ENCODE measurements around the gene CLCN1.

CLCN1 gene

GRCh38 chr7:143341842-143342241 is 25.9 kb downstream of the CLCN1 start:
- DNase-seq, result no peak

GRCh38 chr7:143343596-143343995 is 27.7 kb downstream of the CLCN1 start:
- DNase-seq, result no peak

DNA sequence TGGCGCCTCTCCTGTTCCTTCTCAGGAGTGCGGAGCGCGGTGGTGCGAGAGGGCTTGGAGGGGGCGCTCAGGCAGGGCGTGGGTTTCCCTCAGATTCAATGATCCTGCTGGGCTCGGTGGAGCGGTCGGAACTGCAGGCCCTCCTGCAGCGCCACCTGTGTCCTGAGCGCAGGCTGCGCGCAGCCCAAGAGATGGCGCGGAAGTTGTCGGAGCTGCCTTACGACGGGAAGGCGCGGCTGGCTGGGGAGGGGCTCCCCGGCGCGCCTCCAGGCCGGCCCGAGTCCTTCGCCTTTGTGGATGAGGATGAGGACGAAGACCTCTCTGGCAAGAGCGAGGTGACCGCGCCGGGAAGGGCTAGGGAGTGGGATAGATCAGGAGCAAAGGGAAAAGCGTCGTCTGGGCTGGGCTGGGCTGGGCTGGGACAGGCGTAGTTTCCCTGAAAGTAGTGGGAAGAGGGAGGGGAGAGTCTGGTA is 29.6 kb downstream of the CLCN1 start:
- DNase-seq, result peak; percentile 71

- no peak for DNase-seq
These were observed 30.1 kb downstream of the CLCN1 start for GRCh38 chr7:143346018-143346417.

- DNase-seq, result no peak
These were observed 32.0 kb downstream of the CLCN1 start for GRCh38 chr7:143347950-143348349.

GRCh38 chr7:143351060-143351459 is 35.1 kb downstream of the CLCN1 start:
- no peak for DNase-seq

GRCh38 chr7:143351574-143351973 is 35.7 kb downstream of the CLCN1 start:
- no peak for DNase-seq

DNA sequence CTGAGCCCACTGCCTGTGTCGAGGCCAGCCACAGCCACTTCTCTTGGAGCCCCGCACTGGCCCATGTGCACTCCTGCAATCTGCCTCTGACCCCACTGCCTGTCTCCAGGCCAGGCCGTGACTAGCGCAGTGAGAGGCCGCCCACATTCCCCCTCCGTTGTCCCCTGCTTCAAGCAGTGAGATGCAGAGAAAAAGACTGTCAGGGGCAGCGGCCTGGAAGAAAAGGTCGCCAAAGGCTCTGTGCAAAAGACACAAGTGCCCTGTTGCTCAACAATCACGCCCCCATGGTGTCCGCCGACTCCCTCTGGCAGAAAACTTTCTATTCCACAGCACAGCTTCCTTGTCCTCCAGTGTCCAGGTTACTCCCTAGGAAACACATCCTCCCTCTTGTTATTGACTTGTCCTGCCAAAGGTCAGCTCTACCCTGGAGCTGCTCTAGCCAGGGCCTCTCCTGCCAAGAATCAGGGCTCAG is 36.7 kb downstream of the CLCN1 start:
- no peak for DNase-seq

- no peak for DNase-seq
These were observed 38.5 kb downstream of the CLCN1 start for GRCh38 chr7:143354376-143354775.

- no peak for DNase-seq
These were observed 39.1 kb downstream of the CLCN1 start for GRCh38 chr7:143354965-143355364.

DNA sequence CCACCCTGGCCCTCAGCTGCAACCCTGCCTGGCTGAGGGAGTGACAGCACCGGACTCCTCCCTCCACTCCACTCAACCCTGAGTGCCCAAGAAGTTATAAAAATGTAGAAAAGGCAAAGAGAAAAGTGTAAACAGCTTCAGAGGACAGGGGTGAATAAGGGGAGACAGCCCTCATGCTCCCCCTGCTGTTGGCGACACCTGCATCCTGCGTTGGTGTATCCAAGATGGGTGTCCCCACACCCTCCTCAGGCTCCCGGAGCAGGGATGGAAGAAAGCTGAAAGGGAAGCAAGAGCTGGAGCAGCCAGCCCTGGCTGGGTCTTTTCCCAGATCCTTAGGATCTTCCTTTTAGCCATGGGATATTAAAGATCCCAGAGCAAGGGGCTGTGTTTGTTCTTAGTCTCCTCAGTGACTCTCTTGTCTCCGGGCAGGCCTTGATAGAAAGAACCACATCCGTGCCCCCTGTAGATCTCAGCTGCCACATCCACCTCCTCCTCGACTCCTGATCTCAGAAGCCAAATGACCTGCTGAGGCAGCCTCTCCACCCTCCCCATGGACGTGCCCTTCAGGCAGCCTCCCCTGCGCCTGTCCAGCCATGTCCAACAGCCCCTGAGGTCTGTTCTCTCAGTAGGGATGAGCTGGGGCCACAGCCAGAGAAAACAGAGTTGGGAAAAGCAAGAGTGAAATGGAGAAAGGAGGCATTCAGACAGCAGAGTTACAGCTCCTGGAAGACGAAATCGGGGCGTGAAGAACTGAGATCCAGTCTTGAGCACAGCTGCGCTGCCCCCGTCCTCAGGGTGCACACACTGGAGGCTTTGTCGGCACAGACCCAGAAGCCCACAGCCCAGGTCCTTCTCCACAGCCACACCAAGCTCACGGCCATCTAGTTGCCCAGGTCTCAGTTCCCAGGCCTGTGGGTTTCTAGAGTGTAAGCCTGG is 39.8 kb downstream of the CLCN1 start:
- DNase-seq, result no peak

- DNase-seq, result no peak
These were observed 40.6 kb downstream of the CLCN1 start for GRCh38 chr7:143356414-143357050.

DNA sequence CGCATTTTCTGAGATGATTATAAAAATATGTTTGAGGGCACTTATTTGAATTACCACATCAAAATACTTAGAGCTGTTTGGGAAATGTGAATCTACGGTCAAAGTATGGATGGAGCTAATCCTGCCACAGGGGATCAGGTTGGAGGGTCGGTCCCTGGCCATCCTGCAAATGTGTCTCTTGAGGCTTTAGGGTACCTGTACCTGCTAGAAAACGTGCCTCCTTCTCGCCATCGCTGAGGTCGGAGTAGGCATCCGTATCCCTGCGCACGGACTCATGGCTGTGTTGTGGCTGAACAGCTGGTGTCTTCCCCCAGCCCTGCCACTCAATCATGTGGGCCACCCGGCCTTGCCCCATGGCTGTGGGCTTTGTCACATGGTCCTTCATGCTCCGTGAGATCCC is 42.7 kb downstream of the CLCN1 start:
- no peak for DNase-seq

DNA sequence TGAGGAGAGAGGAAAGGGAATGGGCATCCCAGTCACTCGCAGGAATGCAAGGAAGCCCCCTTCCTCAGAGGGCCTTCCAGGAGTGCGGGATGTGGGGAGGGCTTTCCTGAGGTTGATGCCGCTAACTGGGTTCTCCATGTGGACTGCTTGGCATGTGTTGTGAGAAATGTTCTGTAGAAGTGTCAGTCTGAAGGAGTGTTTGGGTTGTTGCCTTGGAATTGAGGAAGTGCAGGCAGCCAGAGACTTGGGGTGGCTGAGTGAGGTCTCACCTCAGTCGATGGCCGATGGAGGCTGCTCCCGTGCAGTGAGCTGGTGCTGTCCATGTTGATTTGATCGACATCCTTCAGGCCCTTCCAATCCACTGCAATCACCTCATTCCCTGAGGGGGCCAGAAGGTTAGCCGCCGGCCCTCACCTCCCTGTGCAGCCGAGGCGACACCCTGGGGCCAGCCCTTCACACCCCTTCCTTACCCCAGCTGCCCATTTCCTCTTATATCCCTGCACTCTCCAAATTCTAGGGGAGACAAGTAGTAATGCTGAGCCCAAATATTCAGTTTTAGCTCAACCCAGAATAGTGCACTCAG is 44.0 kb downstream of the CLCN1 start:
- no peak for DNase-seq

DNA sequence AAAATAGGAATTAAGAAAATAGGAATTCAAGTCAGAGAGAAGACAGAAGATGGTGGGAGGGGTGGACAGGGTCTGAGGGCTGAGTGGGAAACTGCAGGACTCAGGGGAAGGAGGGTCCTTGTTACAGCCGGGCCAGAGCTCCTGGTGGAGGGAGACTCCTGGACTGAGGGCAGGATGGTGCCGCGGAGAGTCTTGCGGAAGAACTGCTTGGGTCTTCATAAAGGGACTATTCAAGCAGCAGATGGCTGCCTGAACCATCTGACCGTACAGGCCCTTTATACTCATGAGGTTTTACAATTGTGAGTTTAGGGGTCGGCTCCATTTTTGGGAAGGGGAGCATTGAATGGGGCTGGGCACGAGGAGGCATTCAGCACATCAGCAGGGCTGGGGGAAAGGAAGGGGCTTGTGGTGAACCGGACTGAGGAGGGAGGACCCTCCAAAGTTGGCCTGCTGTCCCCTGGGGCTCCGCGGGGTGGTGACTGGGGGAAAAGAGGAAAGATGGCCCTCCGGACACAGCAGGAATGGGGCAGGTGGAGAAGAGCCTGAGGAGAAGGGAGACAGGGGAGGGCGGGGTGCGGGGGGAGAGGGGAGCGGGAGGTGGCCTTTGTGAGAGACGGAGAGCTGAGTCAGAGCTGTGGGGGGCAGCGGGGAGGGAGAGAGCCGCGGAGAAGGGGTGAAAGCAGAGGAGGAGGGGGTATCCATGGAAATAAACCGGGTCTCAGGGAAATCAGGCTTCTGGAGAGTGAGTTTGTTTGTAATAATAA is 45.1 kb downstream of the CLCN1 start:
- no peak for DNase-seq

- no peak for DNase-seq
These were observed 45.7 kb downstream of the CLCN1 start for GRCh38 chr7:143361552-143362130.

- DNase-seq, result peak; percentile 35
These were observed 46.5 kb downstream of the CLCN1 start, which contains the start of gene FAM131B for GRCh38 chr7:143362131-143363015. FAM131B (minus strand) TSS chr7:143362713; CDS start chr7:143362603, 110 bp downstream.

GRCh38 chr7:143363016-143363937 is 47.4 kb downstream of the CLCN1 start:
- no peak for DNase-seq

- DNase-seq, result no peak
These were observed 52.1 kb downstream of the CLCN1 start for GRCh38 chr7:143367972-143368371.

GRCh38 chr7:143368387-143368786 is 52.5 kb downstream of the CLCN1 start:
- DNase-seq, result no peak

All from activated naive CD4-positive, alpha-beta T cell treated with Interleukin-2 at 50 U/mL for 16 hours (primary cell).